AG09319 (cell line): Measurements from ENCODE around the gene GAPVD1.

Source experiments
- DNase-seq: peaks from one replicate; pipeline ENCODE4 v3.0.0-alpha.2; 2010; ENCODE audit warnings: low read depth; ENCODE audit errors: extremely low read depth
- CTCF ChIP-seq: IDR thresholded peaks from 2 replicates; pipeline ENCODE4 v1.5.1; 2011; ENCODE audit warnings: low read depth, mild to moderate bottlenecking, inconsistent platforms, low read length, moderate library complexity

GAPVD1 gene

GRCh38 chr9:125412166-125412565 lies 150.5 kb downstream of the GAPVD1 start:
- TF ChIP-seq CTCF = no peak

GRCh38 chr9:125413579-125413978 lies 152.0 kb downstream of the GAPVD1 start:
- no peak for DNase-seq
- TF ChIP-seq CTCF = no peak

More at GRCh38 chr9:125412166-125412565, 150.5 kb downstream of the GAPVD1 start:
- no peak for DNase-seq

- no peak for DNase-seq
- no peak for TF ChIP-seq CTCF
Observed at GRCh38 chr9:125415583-125416460, 154.2 kb downstream of the GAPVD1 start.

- no peak for DNase-seq
- TF ChIP-seq CTCF = no peak
Observed at GRCh38 chr9:125416517-125416916, 154.9 kb downstream of the GAPVD1 start.
